ENCODE results near the gene PBX4.

PBX4 gene

GRCh38 chr19:19530423-19530804 lies 88.1 kb downstream of the PBX4 start:
- peak; percentile 4; the same call in 1 of the 2 replicates for TF ChIP-seq CTCF (IDR thresholded peaks at IDR 0.05; ENCODE audit: low read depth, low read length)
- no peak overlapping the region for H3K4me3 ChIP-seq (ENCODE audit: low read depth, low read length)

- no peak for TF ChIP-seq CTCF (IDR thresholded peaks at IDR 0.05; ENCODE audit: low read depth, low read length)
- H3K4me3 ChIP-seq (ENCODE audit: low read depth, low read length) = no peak overlapping the region
Observed at GRCh38 chr19:19529783-19530422, 88.6 kb downstream of the PBX4 start.

- H3K4me3 ChIP-seq (ENCODE audit: low read depth, low read length) = no peak within 1 kb of the TSS
- TF ChIP-seq CTCF (IDR thresholded peaks at IDR 0.05; ENCODE audit: low read depth, low read length) = no peak
Observed at GRCh38 chr19:19528721-19529490, 89.6 kb downstream of the PBX4 start, which contains the start of gene YJEFN3. TSS of gene YJEFN3 (plus strand) at chr19:19528911. CDS start at chr19:19528933, 22 bp downstream.

DNA sequence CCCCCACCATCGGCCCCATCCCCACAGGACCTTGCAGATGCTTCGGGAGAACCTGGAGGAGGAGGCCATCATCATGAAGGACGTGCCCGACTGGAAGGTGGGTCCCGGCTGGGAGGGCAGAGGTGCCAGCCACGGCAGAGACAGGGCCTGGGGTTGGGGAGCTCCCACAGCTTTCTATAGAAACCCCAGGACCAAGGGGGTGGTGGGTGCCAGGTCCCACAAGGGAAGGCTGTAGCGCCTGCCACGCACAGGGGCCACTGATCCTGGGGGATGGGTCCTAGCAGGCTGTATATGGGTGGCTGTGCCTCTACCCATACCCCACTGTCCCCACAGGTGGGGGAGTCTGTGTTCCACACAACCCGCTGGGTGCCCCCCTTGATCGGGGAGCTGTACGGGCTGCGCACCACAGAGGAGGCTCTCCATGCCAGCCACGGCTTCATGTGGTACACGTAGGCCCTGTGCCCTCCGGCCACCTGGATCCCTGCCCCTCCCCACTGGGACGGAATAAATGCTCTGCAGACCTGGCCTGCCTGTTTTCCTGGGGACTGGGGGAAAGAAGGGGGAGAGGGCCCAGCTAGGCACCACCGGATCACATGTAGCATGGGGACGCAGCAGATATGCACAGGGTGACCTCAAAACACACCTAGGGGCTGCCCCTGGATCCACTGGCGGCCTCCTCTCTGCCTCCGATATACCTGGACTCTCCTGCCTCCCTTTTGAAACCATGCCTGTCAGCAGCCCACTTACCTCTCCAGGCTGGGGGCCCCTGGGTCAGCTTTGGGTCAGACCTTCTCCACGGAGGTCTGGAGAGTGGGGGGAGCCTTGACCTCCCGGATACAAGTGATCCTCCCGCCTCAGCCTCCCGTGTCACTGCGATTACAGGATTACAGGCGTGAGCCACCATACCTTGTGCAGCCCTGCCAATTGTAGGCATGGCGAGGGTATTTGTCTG lies 90.5 kb downstream of the PBX4 start:
- no peak overlapping the region for H3K4me3 ChIP-seq (ENCODE audit: low read depth, low read length)
- TF ChIP-seq CTCF (IDR thresholded peaks at IDR 0.05; ENCODE audit: low read depth, low read length) = no peak

GRCh38 chr19:19527371-19527656 lies 91.2 kb downstream of the PBX4 start:
- no peak for TF ChIP-seq CTCF (IDR thresholded peaks at IDR 0.05; ENCODE audit: low read depth, low read length)

GRCh38 chr19:19526581-19527370 lies 91.7 kb downstream of the PBX4 start:
- TF ChIP-seq CTCF (IDR thresholded peaks at IDR 0.05; ENCODE audit: low read depth, low read length) = no peak
- no peak overlapping the region for H3K4me3 ChIP-seq (ENCODE audit: low read depth, low read length)

More at GRCh38 chr19:19527371-19527656, 91.2 kb downstream of the PBX4 start:
- H3K4me3 ChIP-seq (ENCODE audit: low read depth, low read length) = no peak overlapping the region

All from WI38 (cell line).